Heart left ventricle (tissue), 13 donors: ENCODE data around the gene GPR155.

Source experiments
- POLR2A ChIP-seq, 2 donors: fragments of 450-650 bp; IDR thresholded peaks; one replicate each; pipeline ENCODE4 v1.6.1; 2017; ENCODE audit warnings: antibody characterized with exemption in 2 of 2, mild to moderate bottlenecking in 2 of 2, moderate library complexity in 2 of 2
- TF ChIP-seq, protein P1 (sequence below), 12 donors: fragments of 200-600 bp; sonication (generic) in 4 of 12; IDR thresholded peaks; one replicate each; pipeline versions ENCODE4 v1.5.0 to v1.8.0; 2018 to 2022; ENCODE audit warnings: antibody characterized with exemption in 12 of 12, mild to moderate bottlenecking in 5 of 12
- donor health status: ischemic (EF 13 %, LVEDD 7.1; RV severe dilation, severe dysfunction).
- donor health status: DM: no; HTN: yes; CAD: no.
- donor health status: DM: no; HTN: no; CAD: no.
- donor health status: ischemic (EF 25% LVEDD 6.9; RV normal size, moderate dysfunction).
- donor health status: ischemic (EF 25% LVEDD 5.7; RV mildly dilated, moderate dysfunction).
- donor health status: ischemic (EF 35%, LVEDD 5.7; RV mildly dilated, moderate dysfunction).
- donor health status: nonischemic (EF 11% LVEDD 7.7; RV severe dilation, severe dysfunction).
- donor health status: DM: yes; HTN: yes; CAD: no.
- donor health status: PGD.
- donor health status: ischemic (EF 29% LVEDD 5.4; RV normal size, mild dysfunction).
- donor health status: nonischemic (EF 23%, LVEDD 6.1; RV moderate dilation, normal function).

DNA sequence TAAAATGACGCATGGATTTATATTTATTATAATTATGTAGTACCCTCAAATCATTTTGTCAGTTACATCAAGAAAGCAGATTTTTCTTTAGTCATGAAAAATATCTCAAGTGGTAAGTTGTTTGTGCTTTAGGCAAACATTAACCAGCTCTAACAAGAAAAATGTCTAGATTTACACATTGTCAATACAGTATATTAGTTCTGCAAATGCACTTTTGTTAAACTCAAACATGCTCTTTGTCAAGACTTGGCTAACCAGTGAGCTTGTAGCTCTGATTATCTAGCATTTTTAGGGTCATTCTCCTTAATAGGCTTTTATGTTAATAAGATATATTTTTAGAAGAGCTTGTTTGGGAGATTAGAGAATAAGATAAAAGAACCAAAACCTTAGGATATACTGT lies 58.6 kb downstream of the GPR155 start:
- TF ChIP-seq POLR2A (IDR thresholded peaks at IDR 0.05): no peak
- TF ChIP-seq, protein P1, sequence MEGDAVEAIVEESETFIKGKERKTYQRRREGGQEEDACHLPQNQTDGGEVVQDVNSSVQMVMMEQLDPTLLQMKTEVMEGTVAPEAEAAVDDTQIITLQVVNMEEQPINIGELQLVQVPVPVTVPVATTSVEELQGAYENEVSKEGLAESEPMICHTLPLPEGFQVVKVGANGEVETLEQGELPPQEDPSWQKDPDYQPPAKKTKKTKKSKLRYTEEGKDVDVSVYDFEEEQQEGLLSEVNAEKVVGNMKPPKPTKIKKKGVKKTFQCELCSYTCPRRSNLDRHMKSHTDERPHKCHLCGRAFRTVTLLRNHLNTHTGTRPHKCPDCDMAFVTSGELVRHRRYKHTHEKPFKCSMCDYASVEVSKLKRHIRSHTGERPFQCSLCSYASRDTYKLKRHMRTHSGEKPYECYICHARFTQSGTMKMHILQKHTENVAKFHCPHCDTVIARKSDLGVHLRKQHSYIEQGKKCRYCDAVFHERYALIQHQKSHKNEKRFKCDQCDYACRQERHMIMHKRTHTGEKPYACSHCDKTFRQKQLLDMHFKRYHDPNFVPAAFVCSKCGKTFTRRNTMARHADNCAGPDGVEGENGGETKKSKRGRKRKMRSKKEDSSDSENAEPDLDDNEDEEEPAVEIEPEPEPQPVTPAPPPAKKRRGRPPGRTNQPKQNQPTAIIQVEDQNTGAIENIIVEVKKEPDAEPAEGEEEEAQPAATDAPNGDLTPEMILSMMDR (IDR thresholded peaks at IDR 0.05): no peak
